Tibial artery (tissue), 4 donors: ENCODE data around the gene GRIK3.

Source experiments
- DNase-seq, 2 donors: peaks; one replicate each; pipeline ENCODE4 v3.0.0-alpha.2; 2019
- H3K27ac ChIP-seq, 2 donors: fragments of 200-600 bp; sonication (generic) in 1 of 2; 1 replicate in 1 of 2; 2 replicates in 1 of 2; pipeline ENCODE4 v1.5.1; 2018 to 2019; ENCODE audit warnings: mild to moderate bottlenecking in 1 of 2
- H3K27me3 ChIP-seq, 2 donors: fragments of 200-600 bp; sonication (generic) in 1 of 2; one replicate each; pipeline versions ENCODE4 v1.5.1 to v1.6.0; 2016 to 2019
- H3K36me3 ChIP-seq, 3 donors: fragments of 200-600 bp; sonication (generic) in 2 of 3; one replicate each; pipeline ENCODE4 v1.5.1; 2016 to 2019; ENCODE audit warnings: mild to moderate bottlenecking in 2 of 3
- H3K4me1 ChIP-seq, 4 donors: fragments of 200-600 bp; sonication (generic) in 2 of 4; 1 replicate in 3 of 4; 2 replicates in 1 of 4; pipeline ENCODE4 v1.5.1; 2016 to 2019
- H3K4me3 ChIP-seq, 2 donors: fragments of 200-600 bp; sonication (generic) in 1 of 2; 1 replicate in 1 of 2; 2 replicates in 1 of 2; pipeline ENCODE4 v1.5.1; 2018 to 2019; ENCODE audit warnings: mild to moderate bottlenecking in 2 of 2
- H3K9me3 ChIP-seq, 3 donors: fragments of 200-600 bp; sonication (generic) in 1 of 3; one replicate each; pipeline ENCODE4 v1.5.1; 2016 to 2019
- CTCF ChIP-seq, 2 experiments: fragments of 200-600 bp in 1 of 2; fragments of 450-650 bp in 1 of 2; IDR thresholded peaks; one replicate each; pipeline ENCODE4 v1.5.1; 2017 to 2019; ENCODE audit warnings: antibody characterized with exemption in 2 of 2, mild to moderate bottlenecking in 1 of 2, moderate library complexity in 1 of 2
- intact Hi-C: fragments of 100-400 bp; cut with DNase I; formaldehyde crosslinking; loops from one replicate; pipeline ENCODE4 v1.15.0; 2023; ENCODE audit warnings: low total_unique reads

Gene GRIK3

GRCh38 chr1:36941316-36941978 is 92.9 kb downstream of the GRIK3 start:
- H3K27ac ChIP-seq: no peak overlapping the region
- no peak overlapping the region for H3K4me3 ChIP-seq
- intact Hi-C loops: no loop called here
- no peak for TF ChIP-seq CTCF (IDR thresholded peaks at IDR 0.05)
- DNase-seq: no peak
- H3K27me3 ChIP-seq: peaks cover 0 to 26% of the 10 kb centered on the region in 2 donors
- H3K4me1 ChIP-seq: no peaks in the 10 kb centered on the region
- no peaks in the 10 kb centered on the region for H3K36me3 ChIP-seq
- H3K9me3 ChIP-seq: no peaks in the 10 kb centered on the region

- no peak overlapping the region for H3K4me3 ChIP-seq
- H3K4me1 ChIP-seq: no peaks in the 10 kb centered on the region
- H3K27ac ChIP-seq: no peak overlapping the region
- intact Hi-C loops: no loop called here
- TF ChIP-seq CTCF (IDR thresholded peaks at IDR 0.05): no peak
- no peaks in the 10 kb centered on the region for H3K9me3 ChIP-seq
- H3K36me3 ChIP-seq: no peaks in the 10 kb centered on the region
- H3K27me3 ChIP-seq: peaks cover 0 to 45% of the 10 kb centered on the region in 2 donors
- DNase-seq: no peak
Observed at GRCh38 chr1:36938819-36939218, 95.5 kb downstream of the GRIK3 start.

- Histone ChIP-seq H3K36me3 (no peaks in the 10 kb centered on the region), H3K27ac (no peak overlapping the region), H3K4me3 (no peak overlapping the region), H3K27me3 (peaks cover 0 to 46% of the 10 kb centered on the region in 2 donors), H3K4me1 (no peaks in the 10 kb centered on the region), H3K9me3 (no peaks in the 10 kb centered on the region)
- no peak for DNase-seq
- intact Hi-C loops: no loop called here
- TF ChIP-seq CTCF (IDR thresholded peaks at IDR 0.05): no peak
Observed at GRCh38 chr1:36937371-36937770, 96.9 kb downstream of the GRIK3 start.

GRCh38 chr1:36934061-36934460 is 100.3 kb downstream of the GRIK3 start:
- Histone ChIP-seq H3K4me1 (no peaks in the 10 kb centered on the region), H3K27ac (no peak overlapping the region), H3K4me3 (no peak overlapping the region), H3K9me3 (no peaks in the 10 kb centered on the region), H3K36me3 (no peaks in the 10 kb centered on the region), H3K27me3 (peaks cover 0 to 32% of the 10 kb centered on the region in 2 donors)
- no peak for DNase-seq
- no peak for TF ChIP-seq CTCF (IDR thresholded peaks at IDR 0.05)
- intact Hi-C loops: no loop called here

GRCh38 chr1:36927826-36928225 is 106.5 kb downstream of the GRIK3 start:
- TF ChIP-seq CTCF (IDR thresholded peaks at IDR 0.05): no peak
- no peak overlapping the region for H3K4me3 ChIP-seq
- intact Hi-C loops: no loop called here
- no peaks in the 10 kb centered on the region for H3K9me3 ChIP-seq
- no peaks in the 10 kb centered on the region for H3K36me3 ChIP-seq
- no peak for DNase-seq
- H3K27me3 ChIP-seq: peaks cover 0 to 6% of the 10 kb centered on the region in 2 donors
- no peaks in the 10 kb centered on the region for H3K4me1 ChIP-seq
- no peak overlapping the region for H3K27ac ChIP-seq

GRCh38 chr1:36925251-36925650 is 109.1 kb downstream of the GRIK3 start:
- no peak for TF ChIP-seq CTCF (IDR thresholded peaks at IDR 0.05)
- Histone ChIP-seq H3K36me3 (no peaks in the 10 kb centered on the region), H3K27me3 (peaks cover 0 to 25% of the 10 kb centered on the region in 2 donors), H3K9me3 (no peaks in the 10 kb centered on the region), H3K27ac (no peak overlapping the region), H3K4me3 (no peak overlapping the region), H3K4me1 (no peaks in the 10 kb centered on the region)
- intact Hi-C loops: no loop called here
- DNase-seq: peak in 1 of 2 donors; percentile 46
